ENCODE data around the gene WDR70.
"Not testable (repeated sequence)": the region's sequence is repeated elsewhere in the genome, so short reads cannot be mapped to it uniquely, and the experiment has no call there.

DNA sequence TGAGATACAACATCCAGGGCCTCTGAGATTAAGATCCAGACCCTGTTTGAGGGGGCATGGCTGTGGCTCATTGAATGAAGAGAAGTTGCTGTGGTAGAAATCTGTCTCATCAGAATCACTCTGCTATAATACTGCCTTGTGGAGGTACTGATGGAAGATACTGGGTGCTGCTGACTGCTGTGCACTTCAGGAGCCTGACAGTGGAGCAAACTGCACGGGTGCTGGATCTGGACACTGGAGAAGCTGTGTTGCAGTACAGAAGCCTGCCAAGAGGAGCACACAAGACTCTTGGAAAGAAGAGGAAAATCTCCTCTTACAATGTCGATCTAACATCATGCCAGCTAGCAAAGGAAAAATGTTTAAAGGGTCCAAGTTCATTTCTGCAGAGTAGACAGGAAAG, 85.5 kb downstream of the WDR70 start:
- TF ChIP-seq, protein P1, sequence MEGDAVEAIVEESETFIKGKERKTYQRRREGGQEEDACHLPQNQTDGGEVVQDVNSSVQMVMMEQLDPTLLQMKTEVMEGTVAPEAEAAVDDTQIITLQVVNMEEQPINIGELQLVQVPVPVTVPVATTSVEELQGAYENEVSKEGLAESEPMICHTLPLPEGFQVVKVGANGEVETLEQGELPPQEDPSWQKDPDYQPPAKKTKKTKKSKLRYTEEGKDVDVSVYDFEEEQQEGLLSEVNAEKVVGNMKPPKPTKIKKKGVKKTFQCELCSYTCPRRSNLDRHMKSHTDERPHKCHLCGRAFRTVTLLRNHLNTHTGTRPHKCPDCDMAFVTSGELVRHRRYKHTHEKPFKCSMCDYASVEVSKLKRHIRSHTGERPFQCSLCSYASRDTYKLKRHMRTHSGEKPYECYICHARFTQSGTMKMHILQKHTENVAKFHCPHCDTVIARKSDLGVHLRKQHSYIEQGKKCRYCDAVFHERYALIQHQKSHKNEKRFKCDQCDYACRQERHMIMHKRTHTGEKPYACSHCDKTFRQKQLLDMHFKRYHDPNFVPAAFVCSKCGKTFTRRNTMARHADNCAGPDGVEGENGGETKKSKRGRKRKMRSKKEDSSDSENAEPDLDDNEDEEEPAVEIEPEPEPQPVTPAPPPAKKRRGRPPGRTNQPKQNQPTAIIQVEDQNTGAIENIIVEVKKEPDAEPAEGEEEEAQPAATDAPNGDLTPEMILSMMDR (conservative IDR thresholded peaks at IDR 0.05) = not testable (repeated sequence)
- TF ChIP-seq ZFX (IDR thresholded peaks at IDR 0.05) = not testable (repeated sequence)

Measured in C4-2B (cell line).